NCI-H1694 treated with DMSO at 0.1 percent for 48 hours (cell line): Measurements from ENCODE around the gene MS4A15.

Experiments used
- DNase-seq: peaks from one replicate; lab custom pipeline; 2025; lab: John Stamatoyannopoulos, UW

The MS4A15 gene

DNA sequence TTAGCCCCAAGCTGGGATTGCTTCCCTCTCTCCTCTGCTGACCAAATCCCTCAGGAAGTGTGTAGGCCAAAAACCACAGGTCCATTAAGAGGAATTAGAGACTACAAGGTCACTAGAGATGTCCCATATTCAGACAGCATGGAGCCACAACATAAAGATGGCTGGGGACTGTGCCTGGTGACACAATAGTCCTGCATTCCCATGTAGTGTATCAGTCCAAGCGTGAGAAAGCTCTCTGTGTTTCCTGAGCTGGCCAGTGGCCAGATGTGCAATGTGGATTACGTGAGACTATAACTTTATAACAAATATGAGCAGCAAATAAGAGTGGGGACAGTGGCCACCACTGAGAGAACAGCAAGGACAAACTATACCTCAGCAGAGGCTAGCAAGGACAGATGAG lies 20.9 kb downstream of the MS4A15 start:
- DNase-seq, result no peak

GRCh38 chr11:60780065-60780464 lies 23.4 kb downstream of the MS4A15 start:
- DNase-seq, result no peak

DNA sequence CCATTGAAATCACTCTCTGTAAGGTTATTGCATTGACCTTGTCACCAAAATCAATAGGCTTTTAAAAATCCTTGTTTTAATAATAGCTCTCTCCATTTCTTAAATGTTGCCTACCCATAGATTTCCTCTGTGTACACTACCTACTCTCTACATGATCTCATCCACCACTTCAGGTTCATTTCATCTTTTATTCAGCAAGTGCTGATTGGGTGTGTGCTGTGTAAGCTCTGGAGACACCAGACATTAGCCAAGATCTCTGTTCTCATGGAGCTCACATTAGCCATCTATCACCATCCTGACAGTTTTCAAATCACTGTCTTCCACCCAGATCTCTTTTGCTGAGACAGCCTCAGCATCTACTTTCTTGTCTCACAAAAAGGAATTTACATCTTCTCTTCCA lies 24.1 kb downstream of the MS4A15 start:
- DNase-seq, result no peak

DNA sequence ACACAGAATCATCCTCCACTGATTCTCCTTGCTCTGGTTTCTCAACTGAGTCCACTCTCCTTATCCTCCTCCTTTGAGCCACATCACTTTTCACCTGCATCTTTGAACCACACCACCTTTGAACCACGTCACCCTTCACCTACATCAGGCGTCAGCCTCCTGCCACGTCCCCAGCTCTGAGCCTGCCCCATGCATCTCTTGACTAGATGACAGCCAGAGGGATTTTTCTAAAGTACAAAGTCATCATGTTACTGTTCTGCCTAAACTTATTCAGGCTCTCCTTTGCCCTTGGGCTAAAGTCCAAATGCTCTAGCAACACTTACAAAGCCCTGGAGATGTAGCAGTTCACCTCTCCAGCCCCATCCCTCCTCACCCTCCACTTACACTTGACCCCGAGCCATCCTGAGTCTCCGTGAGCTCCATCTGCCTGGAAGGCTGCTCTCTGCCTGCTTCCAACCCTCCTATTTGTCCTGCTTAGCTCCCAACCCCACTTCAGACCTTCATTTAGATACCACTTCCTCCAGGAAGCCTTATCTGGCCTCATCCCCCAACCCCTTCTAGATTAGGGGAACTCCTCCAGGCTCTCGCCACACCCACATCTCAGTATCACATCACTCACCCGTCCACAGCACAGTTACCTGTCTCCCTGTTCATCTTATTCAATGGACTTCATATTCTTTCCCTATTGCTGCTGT lies 24.8 kb downstream of the MS4A15 start:
- DNase-seq, result no peak

DNA sequence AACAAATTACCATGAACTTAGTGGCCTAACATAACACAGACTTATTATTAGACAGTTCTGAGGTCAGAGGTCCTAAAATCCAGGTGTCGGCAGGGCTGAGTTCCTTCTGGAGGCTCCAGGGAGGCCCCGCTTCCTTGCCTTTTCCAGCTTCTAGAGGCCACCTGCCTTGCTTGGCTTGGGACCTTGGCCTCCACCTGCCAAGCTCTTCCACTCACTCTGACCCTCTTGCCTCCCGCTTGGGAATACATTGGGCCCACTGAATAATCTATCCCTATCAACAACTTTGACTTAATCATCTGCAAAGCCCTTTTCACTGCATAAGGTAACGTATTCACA lies 25.3 kb downstream of the MS4A15 start:
- no peak for DNase-seq

DNA sequence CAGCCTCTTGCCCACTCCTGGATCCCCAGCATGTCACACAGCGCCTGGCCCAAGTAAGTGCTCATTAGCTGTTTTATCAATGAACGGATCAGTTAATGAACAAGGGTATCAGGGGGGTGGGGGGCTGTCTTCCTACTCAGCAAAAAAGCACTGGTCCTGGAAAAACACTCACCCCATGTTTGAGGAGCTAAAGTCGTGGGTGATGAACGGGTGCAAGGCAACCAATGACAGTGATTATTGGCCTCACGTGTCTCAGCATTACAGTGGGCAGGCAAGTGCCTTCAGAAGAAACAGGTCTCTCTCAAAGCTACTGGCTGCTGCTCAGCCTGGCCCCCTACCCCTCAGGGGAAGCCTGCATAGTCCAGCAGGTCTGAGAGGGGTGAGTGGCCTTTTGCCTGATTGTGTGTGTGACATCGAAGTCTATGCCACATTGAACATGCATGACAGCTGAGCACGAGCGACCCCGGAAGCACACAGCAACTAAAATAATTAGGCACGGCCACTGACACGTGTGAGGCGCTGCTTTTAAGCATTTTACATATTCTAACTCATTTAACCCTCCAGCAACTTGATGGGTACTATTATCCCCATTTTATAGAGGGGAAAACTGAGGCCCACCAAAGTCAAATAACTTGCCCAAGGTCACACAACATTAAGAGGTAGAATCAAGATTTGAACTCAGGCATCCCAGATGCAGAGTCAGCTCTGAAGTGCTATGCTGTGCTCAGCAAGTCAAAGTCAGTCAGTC lies 25.9 kb downstream of the MS4A15 start:
- no peak for DNase-seq

GRCh38 chr11:60783141-60783484 lies 26.4 kb downstream of the MS4A15 start:
- DNase-seq, result no peak

- no peak for DNase-seq
These were observed 27.2 kb downstream of the MS4A15 start for GRCh38 chr11:60783911-60784310.

DNA sequence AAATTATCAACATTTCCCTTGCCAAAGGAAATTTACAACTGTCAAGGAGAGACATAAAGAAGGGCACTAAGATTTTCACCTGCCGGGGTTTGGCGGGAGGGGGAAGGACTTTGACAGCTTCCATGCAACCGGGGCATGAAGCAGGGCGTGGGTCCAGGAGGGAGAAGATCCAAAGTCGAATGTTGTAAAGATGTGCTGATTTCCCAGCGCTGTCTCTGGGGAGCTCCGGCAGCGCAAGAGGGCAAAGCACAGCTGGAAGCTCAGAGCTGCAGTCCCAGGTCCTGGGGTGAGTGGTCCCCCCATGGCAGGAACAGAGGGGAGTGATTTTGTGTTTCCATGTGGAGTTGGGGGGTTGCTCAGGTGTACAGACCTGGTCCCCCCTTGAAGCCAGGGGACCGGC lies 28.5 kb downstream of the MS4A15 start, which contains the start of gene MS4A10:
Gene MS4A10 (plus strand): TSS at position 198 of the 400 bp plus-strand sequence. CDS start 5,003 bp downstream, outside the sequence.
- DNase-seq, result no peak

DNA sequence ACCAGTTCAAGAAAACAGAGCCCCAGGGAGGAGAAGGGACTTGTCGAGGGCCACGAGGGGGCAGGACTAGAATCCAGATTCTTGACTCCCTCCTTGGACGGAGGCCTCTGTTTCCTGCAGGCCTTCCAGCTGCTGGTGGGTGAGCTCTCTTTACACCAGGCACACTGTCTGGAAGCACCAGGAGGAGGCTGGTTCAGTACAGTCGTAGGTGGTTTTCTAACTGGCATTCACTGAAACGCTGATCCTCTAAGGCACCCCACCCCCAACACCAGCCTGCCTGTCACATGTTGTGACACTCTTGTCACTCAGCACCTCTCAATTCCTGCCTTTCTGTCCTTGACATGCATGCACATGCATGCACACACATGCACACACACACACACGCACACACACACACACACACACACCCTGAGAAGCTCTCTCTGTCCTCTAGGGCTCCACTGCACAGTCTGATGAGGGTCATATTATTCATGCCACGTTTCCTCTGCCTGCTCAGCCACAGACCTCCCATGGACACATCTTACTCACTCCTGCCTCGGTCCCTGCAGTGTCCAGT lies 29.2 kb downstream of the MS4A15 start:
- DNase-seq, result peak; percentile 45

DNA sequence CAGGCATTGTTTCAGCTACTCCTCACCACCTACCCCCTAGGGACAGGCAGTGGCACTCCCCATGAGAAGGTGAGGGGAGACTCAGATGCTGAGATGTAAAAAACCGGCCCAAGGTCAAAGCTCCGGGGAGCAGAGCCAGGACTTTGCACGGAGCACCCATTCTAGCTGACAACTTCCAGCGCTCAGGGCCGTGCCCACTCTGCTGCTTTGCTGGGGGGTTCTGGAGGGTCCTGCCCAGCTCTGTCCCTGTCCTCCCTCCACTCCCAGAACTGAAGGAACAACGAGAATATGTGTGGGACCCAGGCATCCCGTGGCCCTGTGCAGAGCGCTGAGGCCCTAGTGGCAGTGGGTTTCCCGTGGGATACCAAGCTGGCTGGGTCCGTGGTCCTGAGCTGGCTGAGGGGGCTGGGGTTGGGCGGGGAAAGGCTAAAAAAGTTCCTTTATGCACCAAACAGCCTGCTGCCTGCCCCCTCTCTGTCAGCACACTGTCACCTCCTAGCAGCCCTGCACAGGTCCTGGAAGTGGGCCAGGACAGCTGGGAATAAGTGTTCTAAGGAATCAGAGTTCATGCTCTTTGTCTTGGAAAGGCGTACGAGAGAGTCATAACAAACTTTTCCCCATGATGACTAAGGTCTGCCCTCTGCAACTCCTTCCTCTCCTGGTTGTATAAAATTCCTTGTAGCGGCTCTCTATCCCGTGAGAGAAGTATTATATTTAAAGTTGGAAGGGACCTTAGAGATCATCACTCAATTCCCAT lies 30.3 kb downstream of the MS4A15 start:
- DNase-seq, result peak; percentile 29

DNA sequence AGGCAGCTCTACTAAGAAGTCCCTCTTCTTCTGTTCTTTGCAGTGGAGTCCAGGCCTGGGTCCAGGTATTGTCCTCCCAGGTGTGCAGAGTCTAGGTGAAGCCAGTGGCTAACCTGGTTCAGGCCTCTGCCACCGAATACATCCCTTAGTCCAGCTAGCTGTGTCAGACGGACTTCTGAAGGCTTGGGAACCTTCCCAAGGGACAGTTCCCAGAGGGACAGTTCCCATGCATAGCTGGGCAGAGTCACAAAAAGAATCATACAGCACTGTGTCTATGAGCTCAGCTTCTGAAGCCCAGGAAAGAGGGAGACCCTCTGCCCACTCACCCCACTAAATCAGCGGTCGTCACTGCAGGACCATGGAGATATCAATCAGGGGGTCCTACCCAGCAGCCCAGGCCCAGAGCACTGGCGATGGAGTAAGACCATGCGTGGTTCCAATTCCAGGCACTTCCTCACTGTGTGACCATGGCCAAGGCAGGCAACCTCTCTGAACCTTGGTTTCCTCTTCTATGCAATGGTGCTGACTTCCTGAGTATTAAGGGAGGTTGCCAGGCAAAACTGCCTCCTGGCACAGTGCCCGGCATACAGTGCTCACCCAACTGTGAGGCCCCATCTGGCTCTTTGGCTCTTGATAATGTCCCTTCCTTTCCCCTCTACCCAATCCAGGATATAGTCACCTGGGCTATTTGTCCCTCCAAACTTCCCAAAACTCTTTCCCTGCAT lies 31.9 kb downstream of the MS4A15 start:
- peak; percentile 89 for DNase-seq

- no peak for DNase-seq
These were observed 34.1 kb downstream of the MS4A15 start for GRCh38 chr11:60790726-60791125.

- no peak for DNase-seq
These were observed 34.7 kb downstream of the MS4A15 start for GRCh38 chr11:60791153-60791933.

DNA sequence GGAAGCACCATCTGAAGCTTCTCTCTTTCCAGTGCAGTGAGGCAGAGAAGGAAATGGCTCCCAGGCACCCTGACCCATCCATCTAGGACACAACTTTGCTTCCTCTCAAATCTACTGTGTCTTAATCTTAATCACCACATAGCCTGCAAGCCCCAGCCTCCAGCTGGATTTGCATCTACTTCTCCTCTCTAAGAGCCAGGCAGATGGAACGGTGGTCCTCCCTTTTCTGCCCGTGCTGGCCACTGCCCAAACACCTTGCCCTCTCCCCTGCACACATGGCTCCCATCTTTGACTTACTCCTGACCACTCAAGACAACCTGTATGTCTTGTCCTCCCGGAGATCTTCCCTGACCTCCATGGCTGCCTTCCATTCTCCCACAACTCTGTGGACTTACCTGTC lies 35.9 kb downstream of the MS4A15 start:
- DNase-seq, result no peak

DNA sequence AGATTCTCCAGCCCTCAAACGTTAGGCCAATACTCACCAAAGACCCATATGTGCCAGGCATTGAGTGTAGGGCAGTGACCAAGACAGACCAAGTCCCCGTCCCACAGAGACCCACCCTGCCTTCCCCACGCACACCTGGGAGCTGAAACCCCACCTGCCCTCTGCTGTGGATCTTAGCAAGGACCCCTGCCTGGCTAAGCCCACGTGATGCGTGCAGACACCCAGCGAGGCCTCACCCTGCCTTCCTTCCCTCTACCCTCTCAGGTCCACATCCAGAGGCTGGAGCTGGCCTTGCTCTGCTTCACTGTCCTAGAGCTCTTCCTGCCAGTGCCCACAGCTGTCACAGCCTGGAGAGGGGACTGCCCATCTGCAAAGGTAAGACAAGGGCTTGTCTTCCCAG lies 38.6 kb downstream of the MS4A15 start:
- no peak for DNase-seq

DNA sequence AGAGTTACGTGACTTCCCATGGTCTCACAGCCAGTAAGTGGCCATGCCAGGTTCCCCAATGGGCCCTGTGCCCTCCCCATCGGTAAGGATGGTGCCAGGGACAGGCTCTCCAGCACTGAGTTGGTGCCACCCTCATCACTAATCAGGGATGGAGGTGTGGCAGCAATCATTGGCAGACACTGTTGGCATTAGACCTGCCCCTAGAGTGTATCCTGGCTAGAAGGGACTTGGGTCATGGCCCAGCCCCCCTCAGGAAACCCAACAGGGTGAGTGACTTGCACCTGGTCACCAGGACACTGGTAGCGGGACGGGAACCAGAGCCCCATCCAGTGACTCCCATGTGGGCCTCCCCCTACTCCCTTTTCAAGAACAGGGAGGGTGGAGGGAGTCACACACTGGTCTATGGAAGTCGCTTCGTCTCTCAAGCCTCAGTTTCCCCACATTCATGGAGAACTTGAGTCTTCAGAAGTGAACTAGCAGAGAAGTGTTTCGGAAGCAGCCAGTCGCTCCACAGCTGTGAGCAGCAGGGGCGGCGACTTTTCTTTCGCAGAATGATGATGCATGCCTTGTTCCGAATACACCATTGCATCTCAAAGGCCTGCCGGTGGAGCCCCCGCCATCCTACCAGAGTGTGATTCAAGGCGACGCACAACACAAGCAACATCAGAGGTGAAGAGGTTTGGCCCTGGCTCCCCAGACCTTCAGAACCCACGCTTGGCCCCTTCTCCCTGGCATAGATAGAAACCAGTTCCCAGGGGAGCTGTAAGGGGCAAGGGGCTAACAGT lies 41.4 kb downstream of the MS4A15 start:
- no peak for DNase-seq

GRCh38 chr11:60798631-60799030 lies 42.0 kb downstream of the MS4A15 start:
- DNase-seq, result no peak

GRCh38 chr11:60801194-60801593 lies 44.5 kb downstream of the MS4A15 start:
- DNase-seq, result no peak

DNA sequence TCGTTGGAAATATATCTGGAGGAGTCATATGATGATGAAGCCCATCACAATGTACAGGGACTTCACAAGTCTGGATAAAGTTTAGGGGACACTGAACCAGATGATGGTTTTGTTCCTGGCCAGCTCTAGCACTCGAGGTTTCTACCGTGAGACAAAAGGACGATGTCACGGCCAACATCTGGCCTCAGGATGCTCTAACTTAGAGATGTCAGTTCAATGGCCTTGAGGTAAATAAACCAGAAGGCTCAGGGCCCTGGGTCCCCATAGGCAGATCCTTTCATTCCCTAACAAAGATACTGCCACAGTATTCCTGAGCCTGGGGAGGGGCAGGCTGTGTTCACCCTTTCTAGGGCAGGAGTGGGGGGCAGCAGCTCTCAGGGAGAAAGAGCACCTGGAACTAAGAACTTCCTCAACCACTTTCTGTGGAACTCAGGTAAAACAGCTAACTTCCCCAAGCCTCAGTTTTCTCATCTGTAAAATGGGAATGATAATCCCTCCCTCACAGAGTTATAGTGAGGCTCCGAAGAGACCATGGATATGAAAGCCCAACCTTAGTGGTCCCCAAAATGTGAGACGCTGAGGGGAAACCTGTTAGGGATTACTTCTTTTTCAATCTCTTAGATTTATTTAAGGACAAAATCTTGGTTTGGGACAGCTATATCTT lies 46.7 kb downstream of the MS4A15 start:
- no peak for DNase-seq
